ENCODE data around the gene TCAP.

TCAP gene

DNA sequence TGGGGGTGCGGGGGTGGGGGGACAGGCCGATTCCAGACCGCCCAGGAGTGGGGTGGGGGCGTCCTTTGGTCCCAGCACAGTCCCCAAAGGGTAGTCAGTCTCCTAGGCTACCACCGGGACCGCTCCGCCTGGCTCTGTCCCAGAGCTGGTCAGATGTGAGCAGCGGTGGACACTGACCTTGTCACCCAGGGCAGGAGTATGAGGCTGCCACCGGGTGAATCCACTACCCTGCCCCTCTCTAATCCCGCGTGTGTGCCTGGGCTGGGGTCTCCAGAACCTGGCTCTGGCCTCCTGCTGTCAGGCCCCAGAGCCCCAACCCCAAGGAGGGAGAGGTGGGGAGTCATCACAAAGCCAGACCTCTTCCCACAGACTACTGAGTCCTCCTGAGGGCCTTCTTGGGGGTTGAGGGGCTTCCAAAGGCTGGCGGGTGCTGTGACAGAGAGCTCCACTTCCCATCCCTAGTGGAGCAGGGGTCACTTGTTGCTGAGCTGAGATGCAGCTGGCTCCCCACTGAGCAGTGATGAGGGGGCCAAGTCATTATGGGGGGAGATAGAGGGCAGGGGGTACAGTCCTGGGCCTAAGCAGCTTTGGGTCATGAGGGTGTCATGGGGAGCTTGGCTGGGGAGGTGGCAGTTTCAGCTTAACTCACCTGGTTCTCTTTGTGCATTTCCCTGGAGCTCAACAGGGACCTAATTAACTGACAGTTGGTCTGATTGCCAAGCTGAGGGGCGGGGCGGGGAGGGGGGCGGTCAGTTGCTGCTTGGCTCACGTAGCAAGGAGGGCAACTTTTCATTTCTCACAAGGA lies 37.2 kb upstream of the TCAP start:
- H2AFZ ChIP-seq (ENCODE audit: low read length), result no peak overlapping the region

GRCh38 chr17:39628655-39629493 lies 36.3 kb upstream of the TCAP start:
- no peak for TF ChIP-seq EZH2phosphoT487 (IDR thresholded peaks at IDR 0.05; ENCODE audit: low read length)
- no peak for TF ChIP-seq EZH2 (optimal IDR thresholded peaks at IDR 0.05; ENCODE audit: low read depth, low read length)
- TF ChIP-seq, protein P1, sequence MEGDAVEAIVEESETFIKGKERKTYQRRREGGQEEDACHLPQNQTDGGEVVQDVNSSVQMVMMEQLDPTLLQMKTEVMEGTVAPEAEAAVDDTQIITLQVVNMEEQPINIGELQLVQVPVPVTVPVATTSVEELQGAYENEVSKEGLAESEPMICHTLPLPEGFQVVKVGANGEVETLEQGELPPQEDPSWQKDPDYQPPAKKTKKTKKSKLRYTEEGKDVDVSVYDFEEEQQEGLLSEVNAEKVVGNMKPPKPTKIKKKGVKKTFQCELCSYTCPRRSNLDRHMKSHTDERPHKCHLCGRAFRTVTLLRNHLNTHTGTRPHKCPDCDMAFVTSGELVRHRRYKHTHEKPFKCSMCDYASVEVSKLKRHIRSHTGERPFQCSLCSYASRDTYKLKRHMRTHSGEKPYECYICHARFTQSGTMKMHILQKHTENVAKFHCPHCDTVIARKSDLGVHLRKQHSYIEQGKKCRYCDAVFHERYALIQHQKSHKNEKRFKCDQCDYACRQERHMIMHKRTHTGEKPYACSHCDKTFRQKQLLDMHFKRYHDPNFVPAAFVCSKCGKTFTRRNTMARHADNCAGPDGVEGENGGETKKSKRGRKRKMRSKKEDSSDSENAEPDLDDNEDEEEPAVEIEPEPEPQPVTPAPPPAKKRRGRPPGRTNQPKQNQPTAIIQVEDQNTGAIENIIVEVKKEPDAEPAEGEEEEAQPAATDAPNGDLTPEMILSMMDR (IDR thresholded peaks at IDR 0.05; ENCODE audit: low read length), result no peak
- Histone ChIP-seq H3K4me1 (ENCODE audit: low read length) (no peaks in the 10 kb centered on the region), H3K4me3 (ENCODE audit: low read length) (no peak overlapping the region), H3F3A (ENCODE audit: insufficient read depth, low read length) (no peaks in the 10 kb centered on the region), H2AFZ (ENCODE audit: low read length) (no peak overlapping the region), H3K27me3 (replicated peaks; ENCODE audit: insufficient read depth, low read length) (peaks cover 48% of the 10 kb centered on the region), H3K36me3 (replicated peaks; ENCODE audit: insufficient read depth, low read length) (no peaks in the 10 kb centered on the region), H3K27ac (ENCODE audit: low read length) (no peak overlapping the region), H3K9ac (ENCODE audit: low read length) (no peak overlapping the region), H3K9me2 (replicated peaks; ENCODE audit: insufficient read depth, low read length) (no peaks in the 10 kb centered on the region), H4K20me1 (ENCODE audit: insufficient read depth, low read length) (no peaks in the 10 kb centered on the region), H3K79me2 (ENCODE audit: low read length) (no peaks in the 10 kb centered on the region), H3K9me3 (replicated peaks; ENCODE audit: insufficient read depth, low read length) (no peaks in the 10 kb centered on the region), H3K4me2 (ENCODE audit: low read depth, low read length) (no peak overlapping the region)
- no peak for DNase-seq

More for the DNA sequence above, 37.2 kb upstream of the TCAP start:
- H3K4me1 ChIP-seq (ENCODE audit: low read length), result peaks cover 8% of the 10 kb centered on the region
- no peaks in the 10 kb centered on the region for H3K36me3 ChIP-seq (replicated peaks; ENCODE audit: insufficient read depth, low read length)
- no peak overlapping the region for H3K4me3 ChIP-seq (ENCODE audit: low read length)
- H3K4me2 ChIP-seq (ENCODE audit: low read depth, low read length), result no peak overlapping the region
- TF ChIP-seq, protein P1 (IDR thresholded peaks at IDR 0.05; ENCODE audit: low read length), result no peak
- TF ChIP-seq EZH2 (optimal IDR thresholded peaks at IDR 0.05; ENCODE audit: low read depth, low read length) (no peak), EZH2phosphoT487 (IDR thresholded peaks at IDR 0.05; ENCODE audit: low read length) (no peak)
- H3K9me2 ChIP-seq (replicated peaks; ENCODE audit: insufficient read depth, low read length), result no peaks in the 10 kb centered on the region
- no peaks in the 10 kb centered on the region for H3K9me3 ChIP-seq (replicated peaks; ENCODE audit: insufficient read depth, low read length)
- no peak for DNase-seq
- peaks cover 1% of the 10 kb centered on the region; the same call in 1 of the 2 replicates for H3F3A ChIP-seq (ENCODE audit: insufficient read depth, low read length)
- H4K20me1 ChIP-seq (ENCODE audit: insufficient read depth, low read length), result no peaks in the 10 kb centered on the region
- H3K79me2 ChIP-seq (ENCODE audit: low read length), result no peaks in the 10 kb centered on the region
- no peak overlapping the region for H3K9ac ChIP-seq (ENCODE audit: low read length)
- H3K27ac ChIP-seq (ENCODE audit: low read length), result no peak overlapping the region
- H3K27me3 ChIP-seq (replicated peaks; ENCODE audit: insufficient read depth, low read length), result peaks cover 43% of the 10 kb centered on the region

- TF ChIP-seq EZH2 (optimal IDR thresholded peaks at IDR 0.05; ENCODE audit: low read depth, low read length) (no peak), EZH2phosphoT487 (IDR thresholded peaks at IDR 0.05; ENCODE audit: low read length) (no peak)
- TF ChIP-seq, protein P1 (IDR thresholded peaks at IDR 0.05; ENCODE audit: low read length), result no peak
- Histone ChIP-seq H3K4me2 (ENCODE audit: low read depth, low read length) (no peak overlapping the region), H3K9ac (ENCODE audit: low read length) (no peak overlapping the region), H3K79me2 (ENCODE audit: low read length) (no peaks in the 10 kb centered on the region), H3F3A (ENCODE audit: insufficient read depth, low read length) (no peaks in the 10 kb centered on the region), H4K20me1 (ENCODE audit: insufficient read depth, low read length) (no peaks in the 10 kb centered on the region), H3K27me3 (replicated peaks; ENCODE audit: insufficient read depth, low read length) (peaks cover 48% of the 10 kb centered on the region), H3K36me3 (replicated peaks; ENCODE audit: insufficient read depth, low read length) (no peaks in the 10 kb centered on the region), H3K4me1 (ENCODE audit: low read length) (no peaks in the 10 kb centered on the region), H3K9me2 (replicated peaks; ENCODE audit: insufficient read depth, low read length) (no peaks in the 10 kb centered on the region), H3K9me3 (replicated peaks; ENCODE audit: insufficient read depth, low read length) (no peaks in the 10 kb centered on the region), H3K4me3 (ENCODE audit: low read length) (no peak overlapping the region), H2AFZ (ENCODE audit: low read length) (no peak overlapping the region), H3K27ac (ENCODE audit: low read length) (no peak overlapping the region)
- DNase-seq, result no peak
These were observed 35.7 kb upstream of the TCAP start for GRCh38 chr17:39629494-39629880.
